NCI-H2227 (cell line): Measurements from ENCODE around the gene MED29.
A peak's percentile ranks its signal among the peaks of the same experiment; 100 is the strongest.

ENCODE experiments used
- DNase-seq: peaks from one replicate; lab custom pipeline; 2025; ENCODE audit not compliant: unreplicated experiment; lab: John Stamatoyannopoulos, UW

The MED29 gene

GRCh38 chr19:39410017-39410830, 19.0 kb downstream of the MED29 start:
- DNase-seq, result peak; percentile 91

GRCh38 chr19:39410831-39411080, 19.6 kb downstream of the MED29 start:
- no peak for DNase-seq

- peak; percentile 82 for DNase-seq
These were observed 20.1 kb downstream of the MED29 start for GRCh38 chr19:39411081-39411831.

DNA sequence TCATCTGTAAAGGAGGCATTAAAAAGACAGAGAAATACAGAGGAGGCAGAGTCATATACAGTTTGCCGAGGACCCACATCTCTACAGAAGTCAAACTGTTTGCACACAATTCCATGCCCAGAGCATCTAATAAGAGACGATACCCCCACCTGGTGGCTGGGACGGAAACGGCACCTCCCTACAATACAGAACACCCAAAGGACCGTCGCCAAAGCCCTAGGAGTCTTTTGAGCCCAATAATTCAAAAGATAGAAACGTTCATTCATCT, 20.6 kb downstream of the MED29 start:
- DNase-seq, result peak; percentile 100

DNA sequence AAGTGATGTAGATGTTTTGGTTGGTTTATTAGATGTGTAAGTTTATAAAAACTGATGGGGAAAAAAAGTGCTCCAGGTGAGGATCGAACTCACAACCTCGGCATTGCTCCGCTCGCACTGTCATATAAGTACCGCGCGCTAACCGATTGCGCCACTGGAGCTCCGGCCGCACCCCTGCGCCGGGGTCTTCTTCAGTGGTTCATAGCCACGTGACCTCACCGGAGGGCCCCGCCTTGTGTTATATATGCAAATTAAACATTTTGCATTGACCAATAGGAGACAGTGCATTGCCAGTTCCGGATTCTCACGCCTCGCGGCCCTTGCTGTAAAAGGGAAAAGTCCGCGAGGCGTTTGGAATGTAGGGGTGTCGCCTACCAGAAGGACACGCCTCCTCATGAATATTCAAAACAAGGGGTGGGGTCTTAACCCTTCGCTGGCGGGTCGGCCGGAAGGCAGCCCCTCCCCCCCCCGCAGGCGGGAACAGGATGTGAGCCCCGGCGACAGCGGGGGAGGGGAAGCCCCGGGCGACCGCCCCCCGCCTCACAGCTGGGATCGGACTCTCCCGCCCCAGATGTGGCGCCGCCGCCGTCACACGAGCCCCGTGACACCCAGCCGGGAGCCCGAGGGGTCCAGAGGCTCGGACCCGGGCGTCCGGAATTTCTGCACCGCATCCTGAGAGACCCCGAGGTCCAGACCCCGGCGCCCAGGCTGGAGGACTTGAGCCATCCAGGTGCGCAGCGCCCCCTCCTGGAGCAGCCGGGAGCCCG, 21.1 kb downstream of the MED29 start, which contains the start of gene PLEKHG2:
Gene PLEKHG2, plus strand, starts transcription at position 570 of the 767 bp plus-strand sequence. CDS start 1,418 bp downstream, outside the sequence.
- peak; percentile 100 for DNase-seq

DNA sequence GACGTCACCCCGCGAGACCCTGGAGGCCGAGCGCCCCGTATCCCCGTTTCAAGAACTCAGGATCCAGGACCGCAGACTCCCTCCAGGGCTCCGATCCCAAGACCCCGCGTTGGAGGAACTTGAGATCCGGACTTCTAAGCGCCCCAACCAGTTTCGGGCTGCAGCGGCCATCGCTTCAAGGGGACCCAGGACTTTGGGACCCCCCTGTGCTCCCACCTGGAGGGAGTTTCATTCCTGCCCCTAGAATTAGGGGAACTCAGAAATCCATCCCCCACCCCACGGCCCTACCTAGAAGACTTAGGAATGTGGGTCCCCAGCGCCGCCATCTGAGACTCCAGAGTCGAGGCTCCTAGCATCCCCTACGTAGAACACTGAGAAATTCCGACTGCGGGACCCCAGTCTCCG, 21.7 kb downstream of the MED29 start:
- no peak for DNase-seq

GRCh38 chr19:39413272-39413910, 22.2 kb downstream of the MED29 start:
- DNase-seq, result peak; percentile 95

DNA sequence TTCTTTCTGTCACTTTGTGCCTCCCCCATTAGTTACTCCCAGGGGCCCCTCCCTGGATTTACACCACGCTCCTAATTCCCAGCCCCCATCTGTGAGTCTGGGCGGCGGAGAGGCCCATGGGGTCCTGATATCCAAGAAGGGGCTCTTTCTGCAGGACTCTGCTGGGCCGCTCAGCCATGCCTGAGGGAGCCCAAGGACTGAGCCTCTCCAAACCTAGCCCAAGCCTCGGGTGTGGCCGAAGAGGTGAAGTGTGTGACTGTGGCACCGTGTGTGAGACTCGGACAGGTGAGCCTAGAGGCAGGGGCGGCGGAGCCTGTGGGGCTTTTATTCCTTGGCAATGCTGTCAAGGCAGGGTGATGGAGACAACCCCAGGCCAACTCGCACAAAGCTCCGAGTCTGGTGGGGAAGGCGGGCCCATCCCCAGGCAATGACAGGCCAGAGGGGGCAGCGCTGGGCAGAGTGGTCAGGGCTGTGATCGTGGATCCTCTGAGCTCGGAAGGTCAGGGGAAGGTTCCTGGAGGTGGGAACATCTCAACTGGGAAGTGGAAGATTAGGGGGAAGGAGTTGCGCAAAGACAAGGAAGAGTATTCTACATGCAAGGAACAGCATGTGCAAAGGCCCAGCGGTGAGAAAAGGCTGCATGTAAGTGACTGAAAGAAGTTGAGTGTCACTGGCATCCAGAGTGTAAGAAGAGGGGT, 22.9 kb downstream of the MED29 start:
- peak; percentile 91 for DNase-seq

DNA sequence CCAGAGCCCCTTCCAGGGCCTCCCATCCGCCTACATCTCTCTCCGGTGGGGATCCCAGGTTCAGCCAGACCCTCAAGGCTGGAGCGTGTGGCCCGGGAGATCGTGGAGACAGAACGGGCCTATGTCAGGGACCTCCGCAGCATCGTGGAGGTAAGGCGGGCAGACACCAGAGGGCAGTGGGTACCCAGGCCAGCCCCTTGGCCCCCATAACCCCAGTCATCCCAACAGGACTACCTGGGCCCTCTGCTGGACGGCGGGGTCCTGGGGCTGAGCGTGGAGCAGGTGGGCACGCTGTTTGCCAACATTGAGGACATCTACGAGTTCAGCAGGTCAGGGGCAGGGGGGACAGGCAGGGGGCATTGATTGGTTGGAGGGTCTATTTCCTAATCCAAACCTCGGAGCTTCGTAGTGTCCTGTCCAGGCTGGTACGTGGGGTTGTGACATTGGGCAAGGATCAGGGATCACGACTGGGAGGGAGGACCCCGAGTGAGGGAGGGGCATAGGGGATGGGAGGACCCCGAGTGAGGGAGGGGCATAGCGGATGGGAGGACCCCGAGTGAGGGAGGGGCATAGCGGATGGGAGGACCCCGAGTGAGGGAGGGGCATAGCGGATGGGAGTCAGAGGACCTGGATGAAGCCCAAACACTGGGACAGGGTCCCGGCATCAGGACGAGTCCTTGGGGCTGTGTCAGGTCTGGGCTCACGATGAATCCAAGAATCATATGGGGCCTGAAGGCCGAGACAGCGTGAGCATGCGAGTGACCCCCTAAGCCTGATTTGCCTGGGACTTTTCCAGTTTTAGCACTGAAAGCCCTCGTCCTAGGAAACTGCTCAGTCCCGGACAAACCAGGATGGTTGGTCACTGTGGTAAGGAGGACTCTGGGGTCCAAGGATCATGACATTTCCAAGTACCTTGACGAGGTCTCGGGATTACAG, 24.2 kb downstream of the MED29 start:
- no peak for DNase-seq

- peak; percentile 67 for DNase-seq
These were observed 25.3 kb downstream of the MED29 start for GRCh38 chr19:39416152-39417120.

DNA sequence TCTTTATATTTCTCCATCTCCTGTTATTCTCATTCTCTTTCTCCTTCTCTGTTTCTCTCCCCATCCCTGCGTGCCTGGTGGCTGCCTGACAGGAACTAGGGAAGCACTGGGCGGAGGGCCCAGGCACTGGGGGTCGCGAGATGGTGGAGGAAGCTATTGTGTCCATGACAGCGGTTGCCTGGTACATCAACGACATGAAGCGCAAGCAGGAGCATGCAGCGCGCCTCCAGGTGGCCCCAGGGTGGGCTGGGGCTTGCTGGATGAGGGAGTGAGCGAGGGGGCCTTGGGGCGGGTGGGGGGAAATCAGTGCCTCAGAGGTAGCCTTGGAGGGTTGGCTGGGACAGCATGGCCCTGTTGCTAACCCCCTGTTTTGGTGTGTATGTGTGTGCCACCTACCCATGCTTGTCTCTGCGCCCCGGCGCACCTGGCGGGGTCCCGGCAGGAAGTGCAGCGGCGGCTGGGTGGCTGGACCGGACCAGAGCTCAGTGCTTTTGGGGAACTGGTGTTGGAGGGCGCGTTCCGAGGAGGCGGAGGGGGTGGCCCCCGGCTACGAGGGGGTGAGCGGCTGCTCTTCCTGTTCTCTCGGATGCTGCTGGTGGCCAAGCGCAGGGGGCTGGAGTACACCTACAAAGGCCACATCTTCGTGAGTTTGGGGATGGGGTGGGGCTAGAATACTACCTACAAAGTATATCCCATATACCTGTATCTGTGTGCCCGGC, 26.4 kb downstream of the MED29 start:
- no peak for DNase-seq

DNA sequence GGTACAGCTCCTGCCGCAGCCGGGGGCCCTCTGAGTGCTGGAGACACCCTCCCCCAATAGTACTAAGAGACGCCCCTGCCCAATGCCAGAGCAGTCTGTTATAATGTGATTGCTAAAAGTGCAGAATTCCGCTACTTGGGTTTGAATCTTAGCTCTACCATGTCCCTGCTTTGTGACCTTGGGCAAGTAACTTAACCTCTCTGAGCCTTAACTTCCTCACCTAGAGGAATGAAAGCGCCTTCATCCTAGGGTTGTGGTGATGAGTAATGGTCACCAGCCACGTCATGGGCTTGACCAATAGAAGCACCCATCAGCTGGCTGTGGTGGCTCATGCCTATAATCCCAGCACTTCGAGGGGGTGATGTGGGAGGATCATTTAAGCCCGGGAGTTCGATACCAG, 27.8 kb downstream of the MED29 start:
- DNase-seq, result no peak

DNA sequence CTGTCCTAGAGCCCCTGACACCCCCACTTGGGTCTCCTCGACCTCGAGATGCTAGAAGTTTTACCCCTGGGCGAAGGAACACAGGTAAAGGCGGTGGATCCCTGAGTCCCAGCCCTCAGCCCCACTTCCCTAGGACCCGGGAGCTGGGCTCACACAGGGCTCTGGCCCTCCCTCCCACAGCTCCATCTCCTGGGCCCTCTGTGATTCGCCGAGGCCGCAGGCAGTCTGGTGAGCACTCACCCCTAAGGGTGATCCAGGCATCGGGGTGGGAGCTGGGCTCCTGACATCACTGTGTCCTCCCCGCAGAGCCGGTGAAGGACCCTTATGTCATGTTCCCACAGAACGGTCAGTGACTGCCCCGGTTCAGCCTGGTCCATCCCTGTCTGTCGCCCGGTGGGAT, 29.6 kb downstream of the MED29 start:
- no peak for DNase-seq

DNA sequence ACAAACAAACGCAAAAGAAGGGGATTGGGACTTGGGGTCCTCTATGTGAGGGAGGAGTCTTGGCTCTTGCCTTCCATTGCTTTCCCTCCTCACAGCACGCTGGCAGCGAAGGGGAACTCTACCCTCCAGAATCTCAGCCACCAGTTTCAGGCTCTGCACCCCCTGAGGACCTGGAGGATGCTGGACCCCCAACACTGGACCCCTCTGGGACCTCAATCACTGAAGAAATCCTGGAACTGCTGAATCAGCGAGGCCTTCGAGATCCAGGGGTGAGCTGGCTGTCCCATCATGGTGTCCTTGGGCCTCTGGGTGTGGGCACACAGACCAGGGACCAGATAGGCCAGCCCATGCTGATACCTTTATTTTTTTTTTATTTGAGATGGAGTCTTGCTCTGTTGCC, 30.8 kb downstream of the MED29 start:
- DNase-seq, result no peak

GRCh38 chr19:39423258-39424086, 32.3 kb downstream of the MED29 start:
- no peak for DNase-seq

DNA sequence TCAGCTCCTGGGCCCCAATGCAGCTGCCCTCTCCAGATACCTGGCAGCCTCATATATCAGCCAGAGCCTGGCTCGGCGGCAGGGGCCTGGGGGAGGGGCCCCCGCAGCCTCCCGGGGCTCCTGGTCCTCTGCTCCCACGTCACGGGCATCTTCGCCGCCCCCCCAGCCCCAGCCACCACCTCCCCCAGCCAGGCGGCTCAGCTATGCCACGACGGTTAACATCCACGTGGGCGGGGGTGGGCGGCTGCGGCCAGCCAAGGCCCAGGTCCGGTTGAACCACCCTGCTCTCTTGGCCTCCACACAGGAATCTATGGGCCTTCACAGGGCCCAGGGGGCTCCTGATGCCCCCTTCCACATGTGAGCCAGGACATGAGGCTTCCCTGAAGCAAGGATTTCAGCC, 33.8 kb downstream of the MED29 start:
- DNase-seq, result no peak

- no peak for DNase-seq
These were observed 34.6 kb downstream of the MED29 start for GRCh38 chr19:39425744-39426143.
